Measurements from ENCODE around the gene MZF1. TPM values are rescaled to one million over a fixed set of nuclear protein-coding genes. Genes with fewer than 3 reads are reported as not detected.

Gene MZF1
- total and polyA plus RNA-seq, 2 donors (not counting 1 experiment from before 2014, with no cell fraction given) = 4.1 to 14.9 TPM

GRCh38 chr19:58563034-58563573, 10.0 kb downstream of the MZF1 start:
- no peak for TF ChIP-seq CTCF (conservative IDR thresholded peaks at IDR 0.05 in 1 of 2, IDR thresholded peaks at IDR 0.05 in 1 of 2; ENCODE audit: low read depth in 1 of 2, low read length in 2 of 2)
- TF ChIP-seq EZH2 (IDR thresholded peaks at IDR 0.05; ENCODE audit: low read length, missing control alignments) = no peak
- DNase-seq (ENCODE audit: low read depth in 2 of 2) = no peak
- H3K9me3 ChIP-seq (ENCODE audit: control insufficient read depth, insufficient read depth, low read depth, low read length) = no peaks in the 10 kb centered on the region

GRCh38 chr19:58562122-58563033, 10.8 kb downstream of the MZF1 start:
- no peaks in the 10 kb centered on the region for H3K27me3 ChIP-seq (ENCODE audit: control insufficient read depth, insufficient read depth, low read length)
- no peaks in the 10 kb centered on the region for H3K9me3 ChIP-seq (ENCODE audit: control insufficient read depth, insufficient read depth, low read depth, low read length)
- peaks cover 4% of the 10 kb centered on the region for H3K4me1 ChIP-seq (ENCODE audit: control insufficient read depth, extremely low read depth, insufficient read depth, low read length)
- H3K27ac ChIP-seq (ENCODE audit: insufficient read depth, low read length) = no peak overlapping the region
- DNase-seq (ENCODE audit: low read depth in 2 of 2) = peak; percentile 36 to 58
- peaks cover 8% of the 10 kb centered on the region for H3K79me2 ChIP-seq (ENCODE audit: control insufficient read depth, insufficient read depth, low read length)
- H3K36me3 ChIP-seq (ENCODE audit: control insufficient read depth, insufficient read depth, low read length) = no peaks in the 10 kb centered on the region
- peak overlapping the region; percentile 95 for H3K4me2 ChIP-seq (ENCODE audit: extremely low read depth, insufficient read depth, low read length)
- peak overlapping the region; percentile 4 for H2AFZ ChIP-seq (ENCODE audit: low read length)
- H3K4me3 ChIP-seq (replicated peaks in 1 of 4; ENCODE audit: control extremely low read depth in 1 of 4, insufficient read depth in 1 of 4, low read depth in 3 of 4, low read length in 4 of 4) = peak overlapping the region; percentile 21 to 38 (median 33)
- peak overlapping the region; percentile 53 for H3K9ac ChIP-seq (ENCODE audit: insufficient read depth, low read length)
- no peaks in the 10 kb centered on the region for H4K20me1 ChIP-seq (ENCODE audit: control insufficient read depth, extremely low read depth, insufficient read depth, low read length)
- TF ChIP-seq CTCF (conservative IDR thresholded peaks at IDR 0.05 in 1 of 2, IDR thresholded peaks at IDR 0.05 in 1 of 2; ENCODE audit: low read depth in 1 of 2, low read length in 2 of 2) (no peak), EZH2 (IDR thresholded peaks at IDR 0.05; ENCODE audit: low read length, missing control alignments) (no peak)

More at GRCh38 chr19:58563034-58563573, 10.0 kb downstream of the MZF1 start:
- no peak overlapping the region for H3K27ac ChIP-seq (ENCODE audit: insufficient read depth, low read length)
- H3K27me3 ChIP-seq (ENCODE audit: control insufficient read depth, insufficient read depth, low read length) = no peaks in the 10 kb centered on the region
- H3K4me1 ChIP-seq (ENCODE audit: control insufficient read depth, extremely low read depth, insufficient read depth, low read length) = peaks cover 4% of the 10 kb centered on the region
- no peak overlapping the region for H2AFZ ChIP-seq (ENCODE audit: low read length)
- peak overlapping the region; percentile 12 to 38 (median 33) for H3K4me3 ChIP-seq (replicated peaks in 1 of 4; ENCODE audit: control extremely low read depth in 1 of 4, insufficient read depth in 1 of 4, low read depth in 3 of 4, low read length in 4 of 4)
- no peaks in the 10 kb centered on the region for H4K20me1 ChIP-seq (ENCODE audit: control insufficient read depth, extremely low read depth, insufficient read depth, low read length)
- H3K36me3 ChIP-seq (ENCODE audit: control insufficient read depth, insufficient read depth, low read length) = no peaks in the 10 kb centered on the region
- peak overlapping the region; percentile 95 for H3K4me2 ChIP-seq (ENCODE audit: extremely low read depth, insufficient read depth, low read length)
- H3K9ac ChIP-seq (ENCODE audit: insufficient read depth, low read length) = no peak overlapping the region
- H3K79me2 ChIP-seq (ENCODE audit: control insufficient read depth, insufficient read depth, low read length) = peaks cover under 1% of the 10 kb centered on the region

- H3K4me2 ChIP-seq (ENCODE audit: extremely low read depth, insufficient read depth, low read length) = peak overlapping the region; percentile 95
- H3K9ac ChIP-seq (ENCODE audit: insufficient read depth, low read length) = no peak overlapping the region
- H3K9me3 ChIP-seq (ENCODE audit: control insufficient read depth, insufficient read depth, low read depth, low read length) = no peaks in the 10 kb centered on the region
- peaks cover 8% of the 10 kb centered on the region for H3K4me1 ChIP-seq (ENCODE audit: control insufficient read depth, extremely low read depth, insufficient read depth, low read length)
- H4K20me1 ChIP-seq (ENCODE audit: control insufficient read depth, extremely low read depth, insufficient read depth, low read length) = no peaks in the 10 kb centered on the region
- H3K4me3 ChIP-seq (replicated peaks in 1 of 4; ENCODE audit: control extremely low read depth in 1 of 4, insufficient read depth in 1 of 4, low read depth in 3 of 4, low read length in 4 of 4) = peak overlapping the region in 1 of 4 experiments; percentile 21
- TF ChIP-seq CTCF (conservative IDR thresholded peaks at IDR 0.05 in 1 of 2, IDR thresholded peaks at IDR 0.05 in 1 of 2; ENCODE audit: low read depth in 1 of 2, low read length in 2 of 2) (no peak), EZH2 (IDR thresholded peaks at IDR 0.05; ENCODE audit: low read length, missing control alignments) (no peak)
- H3K36me3 ChIP-seq (ENCODE audit: control insufficient read depth, insufficient read depth, low read length) = peaks cover 2% of the 10 kb centered on the region
- H2AFZ ChIP-seq (ENCODE audit: low read length) = no peak overlapping the region
- no peak overlapping the region for H3K27ac ChIP-seq (ENCODE audit: insufficient read depth, low read length)
- no peak for DNase-seq (ENCODE audit: low read depth in 2 of 2)
- no peaks in the 10 kb centered on the region for H3K27me3 ChIP-seq (ENCODE audit: control insufficient read depth, insufficient read depth, low read length)
- H3K79me2 ChIP-seq (ENCODE audit: control insufficient read depth, insufficient read depth, low read length) = peaks cover 16% of the 10 kb centered on the region
Observed at GRCh38 chr19:58561373-58562121, 11.6 kb downstream of the MZF1 start.

All from fibroblast of lung (primary cell).